DOHH2 (cell line): ENCODE results near the gene GOLGA1.
"Not testable (repeated sequence)": the region's sequence is repeated elsewhere in the genome, so short reads cannot be mapped to it uniquely, and the experiment has no call there.

Source experiments
- H3F3A ChIP-seq: fragments of 200-600 bp; sonication (generic), shearing (Covaris generic); 2 replicates; pipeline ENCODE4 v1.6.0; 2016; ENCODE audit warnings: antibody characterized with exemption, mild to moderate bottlenecking; ENCODE audit not compliant: control insufficient read depth, insufficient read depth
- H3K27ac ChIP-seq: fragments of 200-600 bp; sonication (generic); 2 replicates; pipeline ENCODE4 v1.5.1; 2014; ENCODE audit warnings: low read depth, mild to moderate bottlenecking, low read length, moderate library complexity
- H3K27me3 ChIP-seq: fragments of 200-600 bp; sonication (generic); 2 replicates; pipeline ENCODE4 v1.6.1; 2014; ENCODE audit warnings: mild to moderate bottlenecking, low read length, mixed read lengths; ENCODE audit not compliant: control insufficient read depth
- H3K36me3 ChIP-seq: fragments of 200-600 bp; sonication (generic); 2 replicates; pipeline ENCODE4 v1.6.1; 2014; ENCODE audit warnings: mild to moderate bottlenecking, low read length, moderate library complexity, mixed read lengths; ENCODE audit not compliant: control insufficient read depth
- H3K4me1 ChIP-seq: fragments of 200-600 bp; sonication (generic); 2 replicates; pipeline ENCODE4 v1.6.1; 2014; ENCODE audit warnings: mild to moderate bottlenecking, low read length, mixed read lengths; ENCODE audit not compliant: control insufficient read depth
- H3K4me2 ChIP-seq: fragments of 200-600 bp; sonication (generic); 2 replicates; pipeline ENCODE4 v1.6.0; 2014; ENCODE audit warnings: mild to moderate bottlenecking, low read length, moderate library complexity
- H3K4me3 ChIP-seq: fragments of 200-600 bp; sonication (generic); 2 replicates; pipeline ENCODE4 v1.5.1; 2014; ENCODE audit warnings: mild to moderate bottlenecking, low read length, mixed read lengths
- H3K79me2 ChIP-seq: fragments of 200-600 bp; sonication (generic); 2 replicates; pipeline ENCODE4 v1.6.1; 2014; ENCODE audit warnings: mild to moderate bottlenecking, low read length, mixed read lengths; ENCODE audit not compliant: control insufficient read depth
- H3K9me2 ChIP-seq: fragments of 200-600 bp; sonication (generic); replicated peaks from 2 replicates; pipeline ENCODE4 v1.6.1; 2014; ENCODE audit warnings: mild to moderate bottlenecking, low read length, mixed read lengths; ENCODE audit not compliant: control insufficient read depth
- H3K9me3 ChIP-seq: fragments of 200-600 bp; sonication (generic); 2 replicates; pipeline ENCODE4 v1.6.1; 2014; ENCODE audit warnings: antibody characterized with exemption, low read length, mixed read lengths; ENCODE audit not compliant: control insufficient read depth, insufficient read depth
- H4K20me1 ChIP-seq: fragments of 200-600 bp; sonication (generic); 2 replicates; pipeline ENCODE4 v1.6.0; 2014; ENCODE audit warnings: low read depth, mild to moderate bottlenecking, antibody characterized with exemption, low read length, moderate library complexity; ENCODE audit not compliant: control insufficient read depth, insufficient read depth
- CTCF ChIP-seq: fragments of 200-600 bp; sonication (generic); IDR thresholded peaks from one replicate; pipeline ENCODE4 v1.5.1; 2014; ENCODE audit warnings: antibody characterized with exemption, mild to moderate bottlenecking, low read depth, low read length; ENCODE audit not compliant: poor library complexity, severe bottlenecking
- EZH2phosphoT487 ChIP-seq: fragments of 200-600 bp; sonication (generic); IDR thresholded peaks from 2 replicates; pipeline ENCODE4 v1.6.1; 2017; ENCODE audit warnings: borderline replicate concordance, mild to moderate bottlenecking, antibody characterized with exemption, low read length, moderate library complexity, mixed read lengths

GOLGA1 gene

GRCh38 chr9:124960409-124960752 is 19.5 kb upstream of the GOLGA1 start:
- H3K27me3 ChIP-seq, result no peaks in the 10 kb centered on the region
- no peak overlapping the region for H3K27ac ChIP-seq
- H3K9me3 ChIP-seq, result no peaks in the 10 kb centered on the region
- H3F3A ChIP-seq, result no peaks in the 10 kb centered on the region
- H4K20me1 ChIP-seq, result no peaks in the 10 kb centered on the region
- H3K36me3 ChIP-seq, result no peaks in the 10 kb centered on the region
- no peaks in the 10 kb centered on the region for H3K9me2 ChIP-seq
- H3K4me1 ChIP-seq, result peaks cover 10% of the 10 kb centered on the region
- H3K4me3 ChIP-seq, result no peak overlapping the region
- H3K79me2 ChIP-seq, result no peaks in the 10 kb centered on the region
- TF ChIP-seq EZH2phosphoT487, result no peak
- TF ChIP-seq CTCF, result no peak
- H3K4me2 ChIP-seq, result no peak overlapping the region

GRCh38 chr9:124959671-124960408 is 19.0 kb upstream of the GOLGA1 start:
- H3K9me3 ChIP-seq, H3K4me2 ChIP-seq, H3K4me1 ChIP-seq, H3K36me3 ChIP-seq, H3K9me2 ChIP-seq, H3K27me3 ChIP-seq, H3F3A ChIP-seq, H3K27ac ChIP-seq, H4K20me1 ChIP-seq, H3K4me3 ChIP-seq, H3K79me2 ChIP-seq: not testable (repeated sequence)

- H3K9me3 ChIP-seq, result no peaks in the 10 kb centered on the region
- no peak overlapping the region for H3K4me3 ChIP-seq
- H3K9me2 ChIP-seq, result no peaks in the 10 kb centered on the region
- H3K27me3 ChIP-seq, result no peaks in the 10 kb centered on the region
- H4K20me1 ChIP-seq, result no peaks in the 10 kb centered on the region
- no peaks in the 10 kb centered on the region for H3K36me3 ChIP-seq
- no peak overlapping the region for H3K4me2 ChIP-seq
- no peaks in the 10 kb centered on the region for H3F3A ChIP-seq
- no peaks in the 10 kb centered on the region for H3K79me2 ChIP-seq
- no peak overlapping the region for H3K27ac ChIP-seq
- peaks cover 25% of the 10 kb centered on the region for H3K4me1 ChIP-seq
- TF ChIP-seq CTCF (no peak), EZH2phosphoT487 (no peak)
Measured at GRCh38 chr9:124954255-124954654, 13.4 kb upstream of the GOLGA1 start.

GRCh38 chr9:124950050-124950718 is 9.3 kb upstream of the GOLGA1 start:
- TF ChIP-seq EZH2phosphoT487, result no peak
- TF ChIP-seq CTCF, result no peak
- no peaks in the 10 kb centered on the region for H3K9me3 ChIP-seq
- peak overlapping the region; percentile 53 for H3K4me2 ChIP-seq

More at GRCh38 chr9:124950050-124950718, 9.3 kb upstream of the GOLGA1 start:
- Histone ChIP-seq H3K4me3 (peak overlapping the region; percentile 13; the same call in 1 of the 2 replicates), H3K79me2 (no peaks in the 10 kb centered on the region), H3K27ac (peak overlapping the region; percentile 15; the same call in 1 of the 2 replicates), H3K27me3 (no peaks in the 10 kb centered on the region), H3K36me3 (no peaks in the 10 kb centered on the region), H3F3A (peaks cover 4% of the 10 kb centered on the region; the same call in 1 of the 2 replicates), H4K20me1 (0 out of 2 replicates have a peak, but pooled peaks cover 3% of the 10 kb centered on the region), H3K9me2 (no peaks in the 10 kb centered on the region), H3K4me1 (peaks cover 31% of the 10 kb centered on the region)
